Vagina (tissue), 2 donors: Measurements from ENCODE around the gene RAB4B. TPM values are rescaled to one million over a fixed set of nuclear protein-coding genes. Genes with fewer than 3 reads are reported as not detected.
"Not testable (repeated sequence)": the region's sequence is repeated elsewhere in the genome, so short reads cannot be mapped to it uniquely, and the experiment has no call there.

Experiments
- DNase-seq, 2 donors: peaks; one replicate each; pipeline ENCODE4 v3.0.0-alpha.2; 2017; ENCODE audit errors: extremely low spot score in 2 of 2
- H3K27ac ChIP-seq: fragments of 200-600 bp; sonication (generic); one replicate; pipeline ENCODE4 v1.5.1; 2019
- H3K27me3 ChIP-seq: fragments of 200-600 bp; sonication (generic); one replicate; pipeline ENCODE4 v1.5.1; 2019
- H3K36me3 ChIP-seq, 2 donors: fragments of 200-600 bp; sonication (generic); one replicate each; pipeline ENCODE4 v1.5.1; 2017 to 2019
- H3K4me1 ChIP-seq: fragments of 200-600 bp; sonication (generic); one replicate; pipeline ENCODE4 v1.5.1; 2019
- H3K4me3 ChIP-seq, 2 donors: fragments of 200-600 bp; sonication (generic); 1 replicate in 1 of 2; 2 replicates in 1 of 2; pipeline ENCODE4 v1.5.1; 2016 to 2019
- H3K9me3 ChIP-seq: fragments of 200-600 bp; sonication (generic); one replicate; pipeline ENCODE4 v1.5.1; 2019
- CTCF ChIP-seq, 3 experiments: fragments of 450-650 bp in 2 of 3; fragments of 200-600 bp in 1 of 3; sonication (generic) in 1 of 3; IDR thresholded peaks; one replicate each; pipeline ENCODE4 v1.5.1; 2017 to 2019; ENCODE audit warnings: antibody characterized with exemption in 3 of 3, mild to moderate bottlenecking in 2 of 3, moderate library complexity in 2 of 3
- POLR2A ChIP-seq, 2 donors: fragments of 450-650 bp; IDR thresholded peaks; one replicate each; pipeline ENCODE4 v1.6.1; 2017; ENCODE audit warnings: antibody characterized with exemption in 2 of 2, mild to moderate bottlenecking in 2 of 2, moderate library complexity in 2 of 2
- POLR2AphosphoS5 ChIP-seq, 2 donors: sonication (generic); formaldehyde crosslinking; IDR thresholded peaks; one replicate each; pipeline ENCODE4 v1.9.0; 2017; ENCODE audit warnings: antibody characterized with exemption in 2 of 2, mild to moderate bottlenecking in 2 of 2, low read depth in 1 of 2; ENCODE audit not compliant: insufficient read depth in 1 of 2
- intact Hi-C: fragments of 100-400 bp; cut with DNase I; formaldehyde crosslinking; loops from one replicate; pipeline ENCODE4 v1.15.1; 2023
- total RNA-seq: library from RNA; depleted of rRNA; stranded (reverse); fragments of >200 nt; gene quantifications from one replicate; pipeline ENCODE4 v1.2.3, GENCODE V29; 2016

RAB4B gene
- total RNA-seq, 1 donor from 2014 or later, result 22.3 TPM

DNA sequence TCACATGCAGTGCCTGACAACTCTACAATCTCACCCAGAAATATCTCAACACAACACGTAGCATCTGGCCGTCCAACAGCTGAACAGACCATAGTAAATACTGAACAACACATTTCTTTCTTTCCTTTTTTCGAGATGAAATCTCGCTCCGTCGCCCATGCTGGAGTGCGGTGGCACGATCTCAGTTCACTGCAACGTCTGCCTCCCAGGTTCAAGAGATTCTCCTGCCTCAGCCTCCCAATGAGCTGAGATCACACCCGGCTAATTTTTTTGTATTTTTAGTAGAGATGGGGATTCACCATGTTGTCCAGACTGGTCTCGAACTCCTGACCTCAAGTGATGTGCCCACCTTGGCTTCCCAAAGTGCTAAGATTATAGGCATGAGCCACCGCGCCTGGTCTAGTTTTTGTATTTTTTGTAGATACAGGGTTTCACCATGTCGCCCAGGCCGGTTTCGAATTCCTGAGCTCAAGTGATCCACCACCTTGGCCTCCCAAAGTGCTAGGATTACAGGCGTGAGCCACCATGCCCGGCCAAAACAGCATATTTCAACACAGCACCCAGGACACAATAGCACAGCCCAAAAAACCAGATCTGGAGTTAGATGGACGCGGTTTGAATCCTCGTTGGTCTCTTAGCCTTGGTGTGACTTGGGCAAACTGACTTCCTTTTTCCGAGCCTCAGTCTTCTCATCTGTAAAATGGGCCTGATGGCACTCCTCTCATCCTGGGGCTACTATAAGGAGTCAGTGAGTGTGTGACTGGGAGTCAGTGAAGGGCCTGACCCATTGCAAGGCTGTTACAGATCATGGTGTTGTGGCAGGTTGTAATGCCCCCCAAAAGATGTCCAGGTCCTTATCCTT, 49.6 kb downstream of the RAB4B start:
- Histone ChIP-seq H3K9me3 (no peaks in the 10 kb centered on the region), H3K36me3 (peaks cover 0 to 5% of the 10 kb centered on the region in 2 donors), H3K4me1 (peaks cover 16% of the 10 kb centered on the region), H3K27ac (no peak overlapping the region), H3K4me3 (no peak overlapping the region), H3K27me3 (no peaks in the 10 kb centered on the region)
- intact Hi-C loops, result no loop called here
- DNase-seq, result no peak
- TF ChIP-seq CTCF (IDR thresholded peaks at IDR 0.05) (no peak), POLR2AphosphoS5 (IDR thresholded peaks at IDR 0.05; ENCODE audit: insufficient read depth in 1 of 2, low read depth in 1 of 2) (no peak), POLR2A (IDR thresholded peaks at IDR 0.05) (no peak)

GRCh38 chr19:40829205-40829604, 51.2 kb downstream of the RAB4B start:
- Histone ChIP-seq H3K36me3 (peaks cover 0 to 5% of the 10 kb centered on the region in 2 donors), H3K27ac (no peak overlapping the region), H3K4me3 (no peak overlapping the region), H3K9me3 (no peaks in the 10 kb centered on the region), H3K27me3 (no peaks in the 10 kb centered on the region), H3K4me1 (peaks cover 16% of the 10 kb centered on the region)
- DNase-seq, result no peak
- TF ChIP-seq POLR2A (IDR thresholded peaks at IDR 0.05) (no peak), CTCF (IDR thresholded peaks at IDR 0.05) (no peak), POLR2AphosphoS5 (IDR thresholded peaks at IDR 0.05; ENCODE audit: insufficient read depth in 1 of 2, low read depth in 1 of 2) (no peak)
- intact Hi-C loops, result no loop called here

GRCh38 chr19:40830741-40831140, 52.7 kb downstream of the RAB4B start:
- peaks cover 16% of the 10 kb centered on the region for H3K4me1 ChIP-seq

GRCh38 chr19:40831502-40832430, 53.7 kb downstream of the RAB4B start:
- H3K27ac ChIP-seq, result peak overlapping the region; percentile 75

More at GRCh38 chr19:40830741-40831140, 52.7 kb downstream of the RAB4B start:
- intact Hi-C loops, DNase-seq, H3K4me3 ChIP-seq, H3K9me3 ChIP-seq, H3K27me3 ChIP-seq, H3K36me3 ChIP-seq: not testable (repeated sequence)
- H3K27ac ChIP-seq, result peak overlapping the region; percentile 75

DNA sequence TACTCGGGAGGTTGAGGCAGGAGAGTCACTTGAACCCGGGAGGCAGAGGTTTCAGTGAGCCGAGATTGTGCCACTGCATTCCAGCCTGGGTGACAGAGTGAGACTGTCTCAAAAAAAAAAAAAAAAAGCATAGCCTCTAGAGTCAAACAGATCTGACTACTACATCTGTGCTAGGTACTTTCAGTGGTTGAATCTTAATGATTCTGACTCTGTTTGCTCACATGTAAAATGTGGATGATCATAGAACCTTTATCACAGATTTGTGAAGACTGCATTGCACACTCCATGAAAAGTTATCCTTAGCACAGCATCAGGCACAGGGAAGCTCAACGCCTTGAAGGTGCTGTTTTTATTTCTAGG, 54.4 kb downstream of the RAB4B start:
- DNase-seq, intact Hi-C loops: not testable (repeated sequence)
- peak overlapping the region; percentile 75 for H3K27ac ChIP-seq

More at GRCh38 chr19:40831502-40832430, 53.7 kb downstream of the RAB4B start:
- H3K4me3 ChIP-seq, result no peak overlapping the region
- no peaks in the 10 kb centered on the region for H3K27me3 ChIP-seq
- TF ChIP-seq POLR2AphosphoS5 (IDR thresholded peaks at IDR 0.05; ENCODE audit: insufficient read depth in 1 of 2, low read depth in 1 of 2) (peak in 1 of 2 donors; percentile 49), POLR2A (IDR thresholded peaks at IDR 0.05) (no peak)
- no peaks in the 10 kb centered on the region for H3K9me3 ChIP-seq
- DNase-seq, result no peak
- intact Hi-C loops, result no loop called here
- peaks cover 16% of the 10 kb centered on the region for H3K4me1 ChIP-seq
- peaks cover 0 to 5% of the 10 kb centered on the region in 2 donors for H3K36me3 ChIP-seq

DNA sequence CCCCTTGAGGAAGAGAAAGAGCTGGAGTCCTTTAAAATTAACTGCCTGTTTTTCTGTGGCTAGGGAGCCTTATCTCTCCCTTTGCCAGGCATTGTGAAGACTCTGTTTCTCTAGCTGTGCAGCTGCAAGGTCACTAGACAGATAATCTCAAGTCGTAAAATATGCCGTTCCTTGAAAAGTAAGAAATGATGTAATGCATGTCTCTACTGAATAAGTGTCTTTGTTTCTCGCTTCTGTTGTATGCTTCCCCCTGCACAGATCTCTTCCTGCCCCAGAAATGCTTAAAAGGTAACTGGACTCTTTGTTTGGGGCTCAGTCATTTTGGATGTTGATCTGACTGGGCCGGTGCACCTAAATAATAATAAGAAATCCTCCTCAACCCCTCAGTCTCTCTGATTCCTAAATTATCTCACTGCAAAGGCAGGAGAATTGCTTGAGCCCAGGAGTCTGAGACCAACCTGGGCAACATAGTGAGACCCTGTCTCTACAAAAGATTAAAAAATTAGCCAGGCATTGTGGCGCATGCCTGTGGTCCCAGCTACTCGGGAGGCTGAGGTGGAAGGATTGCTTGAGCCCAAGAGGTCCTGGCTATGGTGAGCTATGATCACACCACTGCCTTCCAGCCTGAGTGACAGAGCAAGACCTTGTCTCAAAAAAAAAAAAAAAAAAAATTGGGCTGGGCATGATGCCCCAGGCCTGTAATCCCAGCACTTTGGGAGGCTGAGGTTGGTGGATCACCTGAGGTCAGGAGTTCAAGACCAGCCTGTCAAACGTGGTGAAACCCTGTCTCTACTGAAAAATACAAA, 55.9 kb downstream of the RAB4B start:
- H3K9me3 ChIP-seq, DNase-seq, H3K27me3 ChIP-seq, H3K4me3 ChIP-seq, H3K27ac ChIP-seq, intact Hi-C loops, H3K36me3 ChIP-seq: not testable (repeated sequence)
- H3K4me1 ChIP-seq, result peaks cover 16% of the 10 kb centered on the region

More for the DNA sequence above, 54.4 kb downstream of the RAB4B start:
- not testable (repeated sequence) for H3K9me3 ChIP-seq, H3K27me3 ChIP-seq, H3K36me3 ChIP-seq, H3K4me3 ChIP-seq
- H3K4me1 ChIP-seq, result peaks cover 16% of the 10 kb centered on the region
